ENCODE data around the gene IL1RL2. TPM values are rescaled to one million over a fixed set of nuclear protein-coding genes. Genes with fewer than 3 reads are reported as not detected.

Gene IL1RL2
- 1.1 and 1.2 TPM in 2 replicates for total RNA-seq

GRCh38 chr2:102186791-102187495 lies at the start of gene IL1RL2:
Gene IL1RL2, plus strand, starts transcription at chr2:102187023. Its CDS starts 845 bp downstream, at chr2:102187868.

GRCh38 chr2:102141970-102142828 lies 44.6 kb upstream of the IL1RL2 start, which contains the start of gene IL1R1:
Gene IL1R1, plus strand, starts transcription at chr2:102142746. Its CDS starts 14,979 bp downstream, at chr2:102157725.

Other genes with a start within 250 kb of the IL1RL2 start
- gene IL1R2, start 195.1 kb upstream of the IL1RL2 start, total RNA-seq: 0.53 TPM in 1 of 2 replicates, not detected in the other
- gene IL1R1, start 44.3 kb upstream of the IL1RL2 start, total RNA-seq: 40.1 and 44.3 TPM in 2 replicates
- gene IL1RL1, start 124.5 kb downstream of the IL1RL2 start, total RNA-seq: 0.29 and 2.5 TPM in 2 replicates
- gene IL18R1, start 168.8 kb downstream of the IL1RL2 start, total RNA-seq: 0.53 and 0.58 TPM in 2 replicates
- gene IL18RAP, start 236.1 kb downstream of the IL1RL2 start, total RNA-seq: not detected in 2 replicates

Measured in myometrial cell (primary cell).